Measurements from ENCODE around the gene SYNDIG1.

DNA sequence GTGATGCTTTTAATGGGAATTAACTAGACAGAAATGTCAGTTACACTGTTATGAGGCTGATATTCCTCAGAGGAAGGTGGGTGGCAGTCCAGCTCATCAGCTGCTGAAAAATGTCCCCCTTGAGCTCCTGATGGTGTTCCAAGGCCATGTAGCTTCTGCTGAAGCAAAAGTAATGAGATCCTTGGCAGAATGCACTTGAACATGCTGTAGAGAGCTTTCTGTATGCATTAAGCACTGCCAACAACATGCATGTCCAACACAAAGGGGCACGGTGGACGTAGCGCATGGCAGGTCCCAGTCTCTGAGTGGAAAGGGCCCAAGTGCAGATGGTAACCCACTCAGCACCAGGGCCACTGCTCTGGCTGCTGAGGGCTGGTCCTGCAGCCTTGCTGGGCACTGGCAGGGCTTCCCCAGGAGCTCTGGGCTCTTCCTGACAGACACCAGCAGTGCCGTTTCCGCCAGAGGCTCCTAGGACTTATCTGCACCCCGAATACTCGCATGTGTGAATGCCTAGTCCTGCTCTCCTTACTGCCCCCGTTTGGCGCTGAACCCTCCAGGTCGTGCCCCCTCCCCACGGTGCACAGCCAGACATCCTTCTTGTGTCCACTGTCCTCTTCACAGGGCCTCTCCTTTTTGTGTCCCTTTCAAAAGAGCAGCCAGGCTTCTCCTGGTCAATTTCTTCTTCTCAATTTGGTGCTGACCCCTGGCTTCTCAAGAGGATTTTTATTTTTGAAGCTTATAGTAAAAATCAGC, 18.6 kb upstream of the SYNDIG1 start:
- TF ChIP-seq, protein P1, sequence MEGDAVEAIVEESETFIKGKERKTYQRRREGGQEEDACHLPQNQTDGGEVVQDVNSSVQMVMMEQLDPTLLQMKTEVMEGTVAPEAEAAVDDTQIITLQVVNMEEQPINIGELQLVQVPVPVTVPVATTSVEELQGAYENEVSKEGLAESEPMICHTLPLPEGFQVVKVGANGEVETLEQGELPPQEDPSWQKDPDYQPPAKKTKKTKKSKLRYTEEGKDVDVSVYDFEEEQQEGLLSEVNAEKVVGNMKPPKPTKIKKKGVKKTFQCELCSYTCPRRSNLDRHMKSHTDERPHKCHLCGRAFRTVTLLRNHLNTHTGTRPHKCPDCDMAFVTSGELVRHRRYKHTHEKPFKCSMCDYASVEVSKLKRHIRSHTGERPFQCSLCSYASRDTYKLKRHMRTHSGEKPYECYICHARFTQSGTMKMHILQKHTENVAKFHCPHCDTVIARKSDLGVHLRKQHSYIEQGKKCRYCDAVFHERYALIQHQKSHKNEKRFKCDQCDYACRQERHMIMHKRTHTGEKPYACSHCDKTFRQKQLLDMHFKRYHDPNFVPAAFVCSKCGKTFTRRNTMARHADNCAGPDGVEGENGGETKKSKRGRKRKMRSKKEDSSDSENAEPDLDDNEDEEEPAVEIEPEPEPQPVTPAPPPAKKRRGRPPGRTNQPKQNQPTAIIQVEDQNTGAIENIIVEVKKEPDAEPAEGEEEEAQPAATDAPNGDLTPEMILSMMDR (conservative IDR thresholded peaks at IDR 0.05; ENCODE audit: low read length), result no peak
- no peak for TF ChIP-seq EZH2phosphoT487 (IDR thresholded peaks at IDR 0.05; ENCODE audit: borderline replicate concordance, low read depth, low read length)
